ENCODE measurements around the gene MAP3K2. TPM values are rescaled to one million over a fixed set of nuclear protein-coding genes. Genes with fewer than 3 reads are reported as not detected.

MAP3K2 gene
- total RNA-seq, 1 donor from 2014 or later, result 22.2 TPM

DNA sequence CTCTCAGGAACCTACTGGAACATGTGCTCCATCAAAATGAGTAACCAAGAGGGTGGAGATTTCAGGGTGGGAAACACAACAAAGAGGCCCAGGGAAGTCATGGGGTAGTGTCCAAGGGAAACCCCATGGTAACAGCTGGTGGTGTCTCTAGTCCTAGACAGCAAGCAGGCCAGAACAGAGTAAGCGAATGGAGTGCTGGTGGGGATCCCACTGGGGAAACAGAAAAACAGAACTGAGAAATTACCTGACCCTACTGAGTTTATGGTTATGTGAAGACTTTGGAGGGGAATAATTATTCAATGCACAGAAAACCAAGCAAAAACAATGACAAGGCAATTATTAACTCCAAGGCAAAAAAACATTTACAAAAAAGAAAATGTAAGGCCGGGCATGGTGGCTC lies 110.7 kb downstream of the MAP3K2 start:
- TF ChIP-seq, protein P1, sequence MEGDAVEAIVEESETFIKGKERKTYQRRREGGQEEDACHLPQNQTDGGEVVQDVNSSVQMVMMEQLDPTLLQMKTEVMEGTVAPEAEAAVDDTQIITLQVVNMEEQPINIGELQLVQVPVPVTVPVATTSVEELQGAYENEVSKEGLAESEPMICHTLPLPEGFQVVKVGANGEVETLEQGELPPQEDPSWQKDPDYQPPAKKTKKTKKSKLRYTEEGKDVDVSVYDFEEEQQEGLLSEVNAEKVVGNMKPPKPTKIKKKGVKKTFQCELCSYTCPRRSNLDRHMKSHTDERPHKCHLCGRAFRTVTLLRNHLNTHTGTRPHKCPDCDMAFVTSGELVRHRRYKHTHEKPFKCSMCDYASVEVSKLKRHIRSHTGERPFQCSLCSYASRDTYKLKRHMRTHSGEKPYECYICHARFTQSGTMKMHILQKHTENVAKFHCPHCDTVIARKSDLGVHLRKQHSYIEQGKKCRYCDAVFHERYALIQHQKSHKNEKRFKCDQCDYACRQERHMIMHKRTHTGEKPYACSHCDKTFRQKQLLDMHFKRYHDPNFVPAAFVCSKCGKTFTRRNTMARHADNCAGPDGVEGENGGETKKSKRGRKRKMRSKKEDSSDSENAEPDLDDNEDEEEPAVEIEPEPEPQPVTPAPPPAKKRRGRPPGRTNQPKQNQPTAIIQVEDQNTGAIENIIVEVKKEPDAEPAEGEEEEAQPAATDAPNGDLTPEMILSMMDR (IDR thresholded peaks at IDR 0.05; ENCODE audit: borderline replicate concordance), result no peak
- H3K36me3 ChIP-seq, result peaks cover 98% of the 10 kb centered on the region
- intact Hi-C loops (cut with micrococcal nuclease), result no loop called here
- no peak overlapping the region for H3K27ac ChIP-seq (replicated peaks)
- DNase-seq, result no peak
- no peaks in the 10 kb centered on the region for H3K27me3 ChIP-seq (ENCODE audit: low read depth)
- H3K4me1 ChIP-seq, result no peaks in the 10 kb centered on the region
- no peaks in the 10 kb centered on the region for H3K9me3 ChIP-seq (replicated peaks)
- no peak overlapping the region for H3K4me3 ChIP-seq

DNA sequence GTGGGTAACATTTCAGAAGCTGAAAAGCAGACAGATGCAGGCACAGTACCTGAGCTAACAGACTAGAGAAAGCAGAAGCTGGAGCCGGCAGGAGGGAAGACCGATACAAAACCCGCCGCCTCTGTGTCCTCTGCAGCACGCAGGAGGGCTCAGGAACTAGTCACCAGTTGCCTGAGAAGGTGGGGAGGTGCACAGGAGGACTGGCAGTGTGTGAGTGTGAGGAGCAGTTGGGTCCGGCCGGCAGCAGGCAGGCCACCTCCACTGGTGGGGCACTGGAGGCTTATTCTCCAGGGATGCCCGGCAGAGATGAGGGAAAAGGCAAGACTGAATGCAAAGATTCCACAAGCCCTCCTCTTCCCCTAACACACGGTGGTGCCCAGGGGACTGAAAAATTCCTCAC lies 112.0 kb downstream of the MAP3K2 start:
- peaks cover 99% of the 10 kb centered on the region for H3K36me3 ChIP-seq
- H3K27me3 ChIP-seq (ENCODE audit: low read depth), result no peaks in the 10 kb centered on the region
- DNase-seq, result no peak
- TF ChIP-seq, protein P1 (IDR thresholded peaks at IDR 0.05; ENCODE audit: borderline replicate concordance), result no peak
- intact Hi-C loops (cut with micrococcal nuclease), result no loop called here
- H3K9me3 ChIP-seq (replicated peaks), result no peaks in the 10 kb centered on the region
- H3K4me1 ChIP-seq, result no peaks in the 10 kb centered on the region
- H3K4me3 ChIP-seq, result no peak overlapping the region
- no peak overlapping the region for H3K27ac ChIP-seq (replicated peaks)

DNA sequence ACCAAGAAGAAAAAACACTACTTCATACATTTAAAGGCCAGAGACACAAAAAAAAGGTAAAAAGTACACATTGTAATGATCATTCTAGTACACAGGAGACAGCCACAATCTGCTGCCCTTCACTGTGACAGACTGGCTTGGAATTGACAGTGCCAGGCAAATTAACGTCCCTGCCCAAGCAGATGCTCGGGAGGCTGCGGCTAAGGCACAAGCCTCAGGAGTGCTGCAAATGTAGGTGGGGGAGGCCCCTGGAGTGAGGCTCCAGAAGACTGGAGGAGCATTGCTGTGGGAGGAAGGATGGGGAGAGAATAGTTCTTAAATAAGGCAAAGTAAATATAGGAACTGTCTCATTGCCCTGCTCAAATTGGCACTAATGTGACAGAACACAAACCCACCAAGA lies 112.4 kb downstream of the MAP3K2 start:
- TF ChIP-seq, protein P1 (IDR thresholded peaks at IDR 0.05; ENCODE audit: borderline replicate concordance), result no peak
- no peak overlapping the region for H3K4me3 ChIP-seq
- H3K9me3 ChIP-seq (replicated peaks), result no peaks in the 10 kb centered on the region
- no peak for DNase-seq
- H3K27me3 ChIP-seq (ENCODE audit: low read depth), result no peaks in the 10 kb centered on the region
- no peak overlapping the region for H3K27ac ChIP-seq (replicated peaks)
- H3K36me3 ChIP-seq, result peaks cover 99% of the 10 kb centered on the region
- intact Hi-C loops (cut with micrococcal nuclease), result no loop called here
- H3K4me1 ChIP-seq, result no peaks in the 10 kb centered on the region

DNA sequence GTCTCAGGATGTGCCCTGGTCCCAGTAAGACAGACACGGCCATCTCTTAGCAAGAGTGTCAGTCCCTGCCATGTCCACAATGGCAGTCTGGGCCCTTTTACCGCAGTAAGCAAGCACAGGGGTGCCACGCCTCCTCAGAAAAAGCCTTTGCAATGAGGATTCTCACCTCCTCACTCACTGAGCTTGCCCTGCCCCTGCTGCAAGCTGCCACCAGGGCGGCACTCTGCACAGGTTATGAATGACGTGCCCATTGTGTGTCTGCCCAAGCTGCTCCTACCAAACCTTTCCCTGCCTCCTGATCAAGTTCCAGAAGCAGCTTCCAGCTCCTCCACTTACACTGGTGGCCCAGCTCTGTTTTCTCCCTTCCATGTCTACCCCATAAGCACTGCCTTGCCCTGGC lies 117.1 kb downstream of the MAP3K2 start:
- Histone ChIP-seq H3K36me3 (peaks cover 92% of the 10 kb centered on the region), H3K9me3 (replicated peaks) (no peaks in the 10 kb centered on the region), H3K4me3 (no peak overlapping the region), H3K27ac (replicated peaks) (no peak overlapping the region), H3K27me3 (ENCODE audit: low read depth) (no peaks in the 10 kb centered on the region), H3K4me1 (no peaks in the 10 kb centered on the region)
- intact Hi-C loops (cut with micrococcal nuclease), result no loop called here
- no peak for DNase-seq
- TF ChIP-seq, protein P1 (IDR thresholded peaks at IDR 0.05; ENCODE audit: borderline replicate concordance), result no peak

DNA sequence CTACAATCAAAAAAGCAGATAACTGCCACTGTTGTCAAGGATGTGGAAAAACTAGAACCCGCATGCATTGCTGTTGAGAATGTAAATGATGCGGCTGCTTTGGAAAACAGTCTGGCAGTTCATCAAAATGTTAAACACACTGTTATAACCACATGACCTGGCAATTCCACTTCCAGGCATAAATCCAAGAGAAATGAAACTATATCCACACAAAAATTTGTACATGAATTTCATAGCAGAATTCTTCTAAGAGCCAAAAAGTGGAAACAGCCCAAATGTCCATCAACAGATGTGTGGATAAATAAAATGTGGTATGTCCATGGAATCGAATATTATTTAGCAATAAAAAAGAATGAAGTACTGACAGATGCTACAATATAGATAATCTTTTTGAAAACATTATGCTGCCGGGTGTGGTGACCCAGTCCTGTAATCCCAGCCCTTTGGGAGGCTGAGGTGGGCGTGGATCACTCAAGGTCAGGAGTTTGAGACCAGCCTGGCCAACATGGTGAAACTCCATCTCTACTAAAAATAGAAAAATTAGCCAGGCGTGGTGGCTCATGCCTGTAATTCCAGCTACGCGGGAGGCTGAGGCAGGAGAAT lies 125.9 kb downstream of the MAP3K2 start:
- no peak for DNase-seq
- peaks cover 81% of the 10 kb centered on the region for H3K36me3 ChIP-seq
- no peaks in the 10 kb centered on the region for H3K27me3 ChIP-seq (ENCODE audit: low read depth)
- H3K4me3 ChIP-seq, result no peak overlapping the region
- H3K9me3 ChIP-seq (replicated peaks), result no peaks in the 10 kb centered on the region
- intact Hi-C loops (cut with micrococcal nuclease), result no loop called here
- H3K27ac ChIP-seq (replicated peaks), result no peak overlapping the region
- peaks cover 7% of the 10 kb centered on the region for H3K4me1 ChIP-seq
- TF ChIP-seq, protein P1 (IDR thresholded peaks at IDR 0.05; ENCODE audit: borderline replicate concordance), result no peak
